HG03039 (cell line): ENCODE results near the gene GABRG3.

Experiments
- ATAC-seq: cut with Tn5 transposase; IDR thresholded peaks from one replicate; pipeline ENCODE4 v1.9.1; 2021; ENCODE audit warnings: mild to moderate bottlenecking, moderate library complexity; ENCODE audit not compliant: unreplicated experiment

GABRG3 gene

GRCh38 chr15:27486683-27487647, 516.0 kb downstream of the GABRG3 start:
- ATAC-seq: no peak

GRCh38 chr15:27487846-27488245, 516.9 kb downstream of the GABRG3 start:
- no peak for ATAC-seq

DNA sequence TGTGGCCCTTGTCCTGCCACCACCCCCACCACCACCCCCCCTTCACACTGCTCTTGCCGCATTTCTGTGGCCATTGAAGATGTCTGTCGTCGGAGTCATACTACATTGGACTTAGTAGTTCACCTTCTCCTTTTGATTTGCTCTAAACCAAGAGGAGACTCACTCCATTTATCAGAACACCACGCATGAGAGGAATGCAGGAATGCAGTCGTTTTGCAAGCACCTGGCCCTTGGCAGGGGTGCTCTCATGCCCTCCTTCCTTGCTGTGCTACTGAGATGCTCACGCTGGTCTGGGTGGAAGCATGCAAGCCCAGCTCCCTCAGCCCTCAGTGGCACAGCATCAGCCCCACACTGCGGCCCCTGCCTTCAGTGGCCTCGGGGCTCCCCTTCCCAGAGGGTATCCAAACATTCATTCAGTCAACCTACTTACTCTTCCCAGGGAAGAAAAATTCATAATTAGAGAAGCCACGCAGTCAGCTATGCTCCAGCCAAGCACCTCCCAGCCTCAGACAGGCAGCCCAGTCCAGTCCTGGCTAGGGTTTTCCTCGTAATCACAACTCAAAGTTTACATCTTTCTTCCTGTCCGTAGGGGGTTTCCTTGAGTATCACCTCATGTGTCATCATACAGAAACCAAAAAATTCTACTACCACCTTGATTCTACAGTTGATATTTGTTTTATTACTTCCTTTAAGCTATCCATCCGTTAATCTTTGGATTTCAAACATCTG, 520.0 kb downstream of the GABRG3 start:
- ATAC-seq: no peak

DNA sequence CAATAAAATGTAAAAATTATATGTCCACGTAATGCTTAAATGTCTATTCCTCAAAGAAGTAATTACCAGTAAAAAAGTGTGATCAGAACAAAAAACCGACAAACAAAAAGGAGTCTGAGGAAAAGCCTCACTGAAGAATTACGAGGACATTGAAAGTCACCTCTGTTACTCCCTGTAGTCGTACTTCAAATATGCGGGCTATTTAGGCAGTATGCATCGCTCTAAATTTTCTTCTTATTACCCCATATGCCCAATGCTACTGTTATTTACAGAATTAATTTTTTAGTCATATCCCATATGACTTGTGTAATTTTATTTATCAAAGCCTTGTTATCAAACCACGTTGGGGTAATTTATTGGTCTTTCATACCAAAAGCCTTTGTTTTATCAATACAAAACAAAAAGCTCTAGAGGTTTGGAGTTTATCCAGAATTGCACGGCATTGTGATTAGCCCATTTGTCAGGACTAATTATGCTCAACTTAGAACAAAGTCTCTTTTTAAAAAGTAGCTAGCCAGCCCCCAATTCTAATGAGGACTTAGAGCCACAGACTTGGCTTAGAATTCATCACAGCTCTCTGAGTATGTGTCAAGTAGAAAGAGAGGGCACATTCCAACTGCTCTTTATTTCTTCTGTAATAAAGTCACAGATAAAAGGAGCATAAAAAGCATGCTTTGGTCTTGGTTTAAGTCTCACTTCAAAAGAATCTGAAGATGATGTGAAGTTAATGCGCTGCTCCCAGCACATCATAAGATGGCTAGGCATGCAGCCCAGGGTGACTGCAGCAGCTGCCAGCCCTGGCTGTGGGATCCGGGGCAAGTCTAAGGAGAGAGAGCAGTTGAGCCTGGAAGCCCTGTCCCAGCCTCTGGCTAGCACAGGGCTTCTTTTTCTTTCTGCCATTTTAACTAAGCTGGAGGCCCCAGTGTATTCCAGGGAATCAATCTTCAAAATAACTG, 521.0 kb downstream of the GABRG3 start:
- no peak for ATAC-seq

GRCh38 chr15:27495963-27496459, 525.0 kb downstream of the GABRG3 start:
- ATAC-seq: no peak

- ATAC-seq: no peak
Observed at GRCh38 chr15:27498700-27499099, 527.7 kb downstream of the GABRG3 start.

GRCh38 chr15:27499191-27499590, 528.2 kb downstream of the GABRG3 start:
- ATAC-seq: no peak

DNA sequence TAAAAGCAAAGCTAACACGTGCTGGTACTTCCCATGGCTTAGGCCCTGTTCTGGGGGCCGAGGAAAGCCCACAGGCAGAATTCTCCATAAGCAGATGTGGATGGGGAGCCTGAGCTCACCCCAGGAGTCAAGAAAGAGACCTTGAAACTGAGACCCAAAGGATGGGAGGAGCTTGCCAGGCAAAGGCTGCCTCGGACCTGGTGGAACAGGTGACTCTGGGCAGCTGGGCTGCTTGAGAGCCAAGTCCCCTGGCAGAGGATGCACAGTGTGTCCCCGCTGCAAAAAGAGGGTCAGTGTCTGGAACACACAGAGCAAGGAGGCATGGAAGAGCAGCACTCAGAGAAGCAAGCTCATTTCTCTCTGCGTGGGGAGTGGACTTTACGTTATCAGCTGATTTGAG, 528.7 kb downstream of the GABRG3 start:
- ATAC-seq: no peak

GRCh38 chr15:27500206-27500605, 529.2 kb downstream of the GABRG3 start:
- no peak for ATAC-seq

DNA sequence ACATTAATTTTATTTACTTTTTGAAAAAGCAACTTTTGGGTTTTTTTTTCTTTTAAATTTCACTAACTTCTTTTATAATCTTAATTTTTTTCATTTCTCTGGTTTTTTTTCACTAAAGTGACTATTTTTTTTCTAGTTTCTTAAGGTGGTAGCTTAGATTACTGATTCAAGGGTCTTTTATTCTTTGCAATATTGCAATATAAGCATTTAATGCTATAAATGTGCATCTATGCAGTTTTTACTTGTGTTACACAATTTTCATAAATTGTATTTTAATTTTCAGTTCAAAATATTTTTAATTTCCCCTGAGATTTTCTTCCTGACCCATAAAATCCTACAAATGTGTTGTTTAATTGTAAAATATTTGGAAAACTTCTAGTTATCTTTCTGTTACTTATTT, 535.8 kb downstream of the GABRG3 start:
- no peak for ATAC-seq

DNA sequence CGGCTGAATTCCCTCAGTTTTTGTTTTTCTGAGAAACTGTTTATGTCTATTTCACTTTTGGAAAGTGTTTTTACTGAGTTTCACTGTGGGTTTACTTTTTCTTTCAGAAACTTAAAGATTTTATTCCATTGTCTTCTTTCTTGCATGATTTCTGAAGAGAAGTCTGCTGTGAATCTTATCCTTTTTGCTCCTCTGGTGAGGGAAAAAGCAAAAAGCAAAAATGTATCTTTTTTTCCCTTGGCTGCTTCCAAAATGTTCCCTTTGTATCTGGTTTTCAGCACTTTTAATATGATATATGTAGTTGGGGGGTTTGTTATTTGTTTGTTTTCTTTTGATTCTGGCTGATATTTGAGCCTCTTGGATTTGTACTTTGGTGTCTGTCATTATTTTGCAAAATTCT, 538.0 kb downstream of the GABRG3 start:
- ATAC-seq: no peak

DNA sequence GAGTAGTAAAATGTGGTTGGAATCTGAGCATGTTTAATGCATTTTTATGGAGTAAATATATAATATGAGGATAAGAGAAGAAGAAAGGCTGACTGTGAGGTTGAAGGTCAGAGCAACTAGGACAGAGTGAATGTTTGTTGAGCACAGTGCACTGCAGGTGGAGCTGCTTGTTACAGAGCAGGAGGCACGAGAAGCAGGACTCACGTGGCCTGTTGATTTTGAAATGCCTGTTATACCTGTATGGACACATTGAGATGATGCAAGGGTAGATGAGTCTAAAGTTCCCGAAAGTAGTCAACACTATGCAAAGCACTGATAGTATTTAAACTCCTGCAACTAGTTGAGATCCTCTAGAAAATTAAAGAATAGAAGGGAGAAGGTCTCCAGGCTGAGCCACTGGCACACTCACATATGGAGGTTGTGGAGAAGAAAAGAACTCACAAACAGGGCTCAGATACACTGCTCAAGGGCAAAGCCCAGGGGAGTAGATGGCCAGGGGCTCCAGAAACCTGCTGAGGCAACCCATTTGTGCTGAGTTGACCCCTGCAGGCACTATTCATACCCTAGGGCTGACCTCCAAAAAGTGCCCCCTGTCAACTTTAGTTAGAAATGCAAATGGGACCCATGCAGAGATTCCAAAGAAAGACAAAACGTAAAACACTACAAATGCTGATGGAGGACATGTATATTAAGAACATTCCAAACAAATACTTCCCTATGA, 541.5 kb downstream of the GABRG3 start:
- ATAC-seq: no peak

- ATAC-seq: no peak
Observed at GRCh38 chr15:27514526-27514925, 543.5 kb downstream of the GABRG3 start.

- ATAC-seq: no peak
Observed at GRCh38 chr15:27527490-27528067, 556.6 kb downstream of the GABRG3 start.

DNA sequence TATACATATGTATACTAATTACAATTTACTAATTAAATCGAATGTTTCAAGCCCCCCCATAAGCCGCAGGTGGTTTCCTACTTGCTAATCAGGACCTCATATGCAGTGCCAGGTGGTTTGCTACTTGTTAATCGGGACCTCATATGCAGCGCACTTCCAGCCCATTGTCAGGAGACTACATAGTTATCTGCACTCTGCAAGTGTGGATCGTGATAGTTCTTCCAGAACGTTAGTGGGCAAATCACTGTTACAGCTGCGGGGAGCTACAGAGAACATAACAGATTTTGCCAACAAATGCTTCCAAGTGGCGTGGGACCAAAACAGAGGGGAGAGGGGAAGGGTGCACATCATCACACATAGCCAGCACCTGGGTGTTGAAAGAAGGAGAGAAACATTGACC, 558.4 kb downstream of the GABRG3 start:
- no peak for ATAC-seq

DNA sequence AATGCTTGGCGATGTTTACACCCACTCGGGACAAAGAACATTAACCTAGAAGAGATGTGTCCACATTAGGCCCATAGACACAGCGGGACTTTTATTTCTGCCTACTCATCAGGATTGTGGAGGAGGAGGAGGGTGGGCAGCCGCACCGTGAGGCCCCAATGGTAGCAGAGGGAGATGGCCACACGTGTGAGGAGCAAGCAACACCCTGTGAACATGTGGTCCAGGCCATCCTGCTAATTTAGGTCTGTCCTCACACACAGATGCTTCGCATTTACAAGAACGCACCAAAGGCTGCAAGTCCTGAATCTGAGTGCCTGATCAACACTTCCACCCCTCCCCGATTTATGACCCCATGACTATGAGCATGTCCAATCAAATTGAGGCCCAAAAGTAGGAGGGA, 560.0 kb downstream of the GABRG3 start:
- no peak for ATAC-seq

DNA sequence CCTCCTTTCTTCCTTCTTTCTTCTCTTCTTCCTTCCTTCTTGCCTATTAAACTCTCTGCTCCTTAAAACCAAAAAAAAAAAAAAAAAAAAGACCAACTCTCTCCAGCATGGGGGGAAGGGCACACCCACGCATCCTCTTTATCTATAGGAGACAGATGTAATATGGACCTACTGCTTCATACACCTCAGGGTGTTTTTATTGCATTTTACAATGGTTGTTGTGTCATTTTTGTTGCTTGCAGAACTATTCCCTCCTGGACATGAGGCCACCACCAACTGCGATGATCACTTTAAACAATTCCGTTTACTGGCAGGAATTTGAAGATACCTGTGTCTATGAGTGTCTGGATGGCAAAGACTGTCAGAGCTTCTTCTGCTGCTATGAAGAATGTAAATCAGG, 561.4 kb downstream of the GABRG3 start:
- ATAC-seq: no peak

GRCh38 chr15:27535445-27536129, 564.6 kb downstream of the GABRG3 start:
- ATAC-seq: no peak

- ATAC-seq: no peak
Observed at GRCh38 chr15:27538325-27538724, 567.3 kb downstream of the GABRG3 start.
